ENCODE results near the gene SERPINB5.

Gene SERPINB5

GRCh38 chr18:63476668-63477067, at the start of gene SERPINB5:
TSS of gene SERPINB5 (plus strand) at chr18:63476958. CDS start at chr18:63484429, 7,471 bp downstream.
- no peak for TF ChIP-seq CTCF (IDR thresholded peaks at IDR 0.05; ENCODE audit: insufficient read depth, low read depth, low read length, missing control alignments)
- peak; percentile 100 for DNase-seq (ENCODE audit: low read depth)
- peak within 1 kb of the TSS; percentile 63 for H3K4me3 ChIP-seq (ENCODE audit: low read length)

GRCh38 chr18:63427558-63427957, 49.2 kb upstream of the SERPINB5 start:
- TF ChIP-seq CTCF (IDR thresholded peaks at IDR 0.05; ENCODE audit: insufficient read depth, low read depth, low read length, missing control alignments): no peak
- no peak overlapping the region for H3K4me3 ChIP-seq (ENCODE audit: low read length)
- DNase-seq (ENCODE audit: low read depth): peak; percentile 99

- TF ChIP-seq CTCF (IDR thresholded peaks at IDR 0.05; ENCODE audit: insufficient read depth, low read depth, low read length, missing control alignments): no peak
- DNase-seq (ENCODE audit: low read depth): no peak
These were observed 46.2 kb upstream of the SERPINB5 start for GRCh38 chr18:63430526-63430925.

GRCh38 chr18:63431180-63431579, 45.6 kb upstream of the SERPINB5 start:
- DNase-seq (ENCODE audit: low read depth): no peak
- TF ChIP-seq CTCF (IDR thresholded peaks at IDR 0.05; ENCODE audit: insufficient read depth, low read depth, low read length, missing control alignments): no peak
- no peak overlapping the region for H3K4me3 ChIP-seq (ENCODE audit: low read length)

More at GRCh38 chr18:63430526-63430925, 46.2 kb upstream of the SERPINB5 start:
- H3K4me3 ChIP-seq (ENCODE audit: low read length): no peak overlapping the region

GRCh38 chr18:63433334-63433866, 43.4 kb upstream of the SERPINB5 start:
- no peak for TF ChIP-seq CTCF (IDR thresholded peaks at IDR 0.05; ENCODE audit: insufficient read depth, low read depth, low read length, missing control alignments)
- no peak overlapping the region for H3K4me3 ChIP-seq (ENCODE audit: low read length)
- DNase-seq (ENCODE audit: low read depth): no peak

DNA sequence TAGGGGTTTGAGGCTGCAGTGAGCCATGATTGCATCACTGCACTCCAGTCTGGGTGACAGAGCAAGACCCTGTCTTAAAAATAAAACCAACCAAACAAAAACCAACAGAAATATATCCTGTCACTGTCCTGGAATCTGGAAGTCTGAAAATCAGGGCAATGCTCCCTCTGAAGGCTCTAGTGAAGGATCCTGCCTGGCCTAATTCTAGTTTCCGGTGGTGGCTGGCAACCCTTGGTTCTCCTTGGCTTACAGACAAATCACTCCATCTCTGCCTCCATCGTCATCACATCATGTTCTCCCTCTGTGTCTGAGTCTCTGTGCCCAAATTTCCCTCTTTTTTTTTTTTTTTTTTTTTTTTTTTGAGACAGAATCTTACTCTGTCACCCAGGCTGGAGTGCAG, 38.6 kb upstream of the SERPINB5 start:
- TF ChIP-seq CTCF (IDR thresholded peaks at IDR 0.05; ENCODE audit: insufficient read depth, low read depth, low read length, missing control alignments): no peak
- DNase-seq (ENCODE audit: low read depth): no peak
- no peak overlapping the region for H3K4me3 ChIP-seq (ENCODE audit: low read length)

DNA sequence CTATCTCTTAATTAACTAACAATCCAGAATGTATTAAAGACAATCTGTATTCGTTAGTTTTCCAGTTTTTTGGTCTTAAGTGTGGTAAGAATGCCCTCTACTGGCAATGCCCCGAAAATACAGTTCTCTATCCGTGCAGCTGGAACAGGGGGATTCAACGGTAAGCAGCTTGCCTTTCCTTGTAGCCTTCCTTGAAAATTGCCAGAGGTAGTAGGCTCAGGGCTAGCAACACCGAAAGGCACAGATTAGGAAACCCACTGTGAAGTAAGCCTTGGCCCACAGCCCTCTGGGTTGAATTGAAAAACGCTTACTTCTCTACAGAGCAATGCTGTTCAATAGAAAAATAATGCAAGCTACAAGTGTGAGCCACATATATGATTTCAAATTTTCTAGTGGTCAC, 37.4 kb upstream of the SERPINB5 start:
- peak; percentile 86 for TF ChIP-seq CTCF (IDR thresholded peaks at IDR 0.05; ENCODE audit: insufficient read depth, low read depth, low read length, missing control alignments)
- DNase-seq (ENCODE audit: low read depth): peak; percentile 78
- H3K4me3 ChIP-seq (ENCODE audit: low read length): peak overlapping the region; percentile 7

All from epithelial cell of esophagus (primary cell).